OCI-LY7 (cell line): ENCODE results near the gene TAPBPL. TPM values are rescaled to one million over a fixed set of nuclear protein-coding genes. Genes with fewer than 3 reads are reported as not detected.
A peak's percentile ranks its signal among the peaks of the same experiment; 100 is the strongest.
"Not testable (repeated sequence)": the region's sequence is repeated elsewhere in the genome, so short reads cannot be mapped to it uniquely, and the experiment has no call there.

ENCODE experiments used
- BruUV-seq: library from RNA; stranded (reverse); fragments of 400-500 nt; replicated peaks from 2 replicates; lab custom pipeline; 2021; lab: Mats Ljungman, UMichigan
- CTCF ChIA-PET: fragments of 300-600 bp; sonication (Branson Sonifier 250); formaldehyde crosslinking; loops from one replicate; lab custom pipeline; 2022; ENCODE audit warnings: antibody characterized with exemption; ENCODE audit not compliant: unreplicated experiment; lab: Charles Lee
- POLR2A ChIA-PET: fragments of 300-600 bp; sonication (Branson Sonifier 250); formaldehyde crosslinking; loops from one replicate; lab custom pipeline; 2022; ENCODE audit warnings: antibody characterized with exemption; lab: Charles Lee
- DNase-seq: peaks from one replicate; pipeline ENCODE4 v3.0.0-alpha.2; 2015; ENCODE audit warnings: low spot score
- H2AFZ ChIP-seq: fragments of 200-600 bp; sonication (generic), shearing (Covaris generic); 2 replicates; pipeline ENCODE4 v1.6.1; 2014; ENCODE audit warnings: mild to moderate bottlenecking, antibody characterized with exemption, low read length, moderate library complexity
- H3K27ac ChIP-seq: fragments of 200-600 bp; sonication (generic); 2 replicates; pipeline ENCODE4 v1.5.1; 2014; ENCODE audit warnings: mixed run types, low read depth, mild to moderate bottlenecking, moderate library complexity, low read length, inconsistent platforms; ENCODE audit not compliant: poor library complexity, severe bottlenecking
- H3K36me3 ChIP-seq: fragments of 200-600 bp; sonication (generic); 2 replicates; pipeline ENCODE4 v1.6.1; 2014; ENCODE audit warnings: mild to moderate bottlenecking, antibody characterized with exemption, low read length, moderate library complexity, mixed read lengths; ENCODE audit not compliant: insufficient read depth
- H3K4me1 ChIP-seq: fragments of 200-600 bp; sonication (generic); 2 replicates; pipeline ENCODE4 v1.5.1; 2014; ENCODE audit warnings: mild to moderate bottlenecking, low read length; ENCODE audit not compliant: insufficient read depth, poor library complexity, severe bottlenecking
- H3K4me2 ChIP-seq: fragments of 200-600 bp; sonication (generic); 2 replicates; pipeline ENCODE4 v1.6.1; 2014; ENCODE audit warnings: mild to moderate bottlenecking, low read length
- H3K4me3 ChIP-seq: fragments of 200-600 bp; sonication (generic); 2 replicates; pipeline ENCODE4 v1.5.1; 2014; ENCODE audit warnings: mild to moderate bottlenecking, low read depth, low read length; ENCODE audit not compliant: poor library complexity, severe bottlenecking
- H3K79me2 ChIP-seq: fragments of 200-600 bp; sonication (generic); 2 replicates; pipeline ENCODE4 v1.6.1; 2016; ENCODE audit warnings: low read depth, mild to moderate bottlenecking, low read length, moderate library complexity, mixed read lengths; ENCODE audit not compliant: insufficient read depth
- H3K9me2 ChIP-seq: fragments of 200-600 bp; sonication (generic); 2 replicates; pipeline ENCODE4 v1.6.1; 2016; ENCODE audit warnings: mild to moderate bottlenecking, low read length, mixed read lengths; ENCODE audit not compliant: insufficient read depth
- H3K9me3 ChIP-seq: fragments of 200-600 bp; sonication (generic); 2 replicates; pipeline ENCODE4 v1.6.1; 2014; ENCODE audit warnings: mild to moderate bottlenecking, mixed run types, low read length, mixed read lengths
- H4K20me1 ChIP-seq: fragments of 200-600 bp; sonication (generic); 2 replicates; pipeline ENCODE4 v1.6.1; 2014; ENCODE audit warnings: mild to moderate bottlenecking, antibody characterized with exemption, low read length, moderate library complexity, mixed read lengths; ENCODE audit not compliant: insufficient read depth
- EZH2phosphoT487 ChIP-seq: fragments of 200-600 bp; sonication (generic); IDR thresholded peaks from 2 replicates; pipeline ENCODE4 v1.6.1; 2018; ENCODE audit warnings: low read depth, borderline replicate concordance, mild to moderate bottlenecking, mixed run types, antibody characterized with exemption, low read length, moderate library complexity, mixed read lengths
- intact Hi-C: fragments of 100-400 bp; cut with micrococcal nuclease; formaldehyde crosslinking; loops from one replicate; pipeline ENCODE4 v1.10.0; 2022; ENCODE audit not compliant: unreplicated experiment
- total RNA-seq, 2 experiments: library from RNA; depleted of rRNA in 1 of 2; stranded (reverse); fragments of >200 nt in 1 of 2; shearing (Covaris generic) in 1 of 2; gene quantifications; 2 replicates each; pipeline ENCODE4 v1.2.3, GENCODE V29; 2014 to 2022
- TF ChIP-seq, protein P1 (sequence below): fragments of 200-600 bp; sonication (generic); conservative IDR thresholded peaks from 2 replicates; pipeline ENCODE4 v1.5.1; 2014; ENCODE audit warnings: mild to moderate bottlenecking, antibody characterized with exemption, low read length, moderate library complexity, mixed read lengths

The TAPBPL gene
- total RNA-seq, 2 experiments from 2014 or later, result 23.7 to 25.5 TPM

GRCh38 chr12:6425590-6426531, 26.0 kb upstream of the TAPBPL start:
- no peaks in the 10 kb centered on the region for H3K79me2 ChIP-seq
- peak overlapping the region; percentile 71 for H3K4me2 ChIP-seq
- H4K20me1 ChIP-seq, result no peaks in the 10 kb centered on the region
- H3K4me1 ChIP-seq, result peaks cover 73% of the 10 kb centered on the region
- no peaks in the 10 kb centered on the region for H3K9me3 ChIP-seq
- H3K9me2 ChIP-seq, result no peaks in the 10 kb centered on the region
- intact Hi-C loops, result loop anchor here (10.0 kb wide), 1 partner anchor 269 kb away; no protein-coding TSS in a partner anchor
- BruUV-seq, result no TSS peak
- peak overlapping the region; percentile 78 for H2AFZ ChIP-seq
- H3K4me3 ChIP-seq, result peak overlapping the region; percentile 48
- TF ChIP-seq EZH2phosphoT487, result no peak
- TF ChIP-seq, protein P1, sequence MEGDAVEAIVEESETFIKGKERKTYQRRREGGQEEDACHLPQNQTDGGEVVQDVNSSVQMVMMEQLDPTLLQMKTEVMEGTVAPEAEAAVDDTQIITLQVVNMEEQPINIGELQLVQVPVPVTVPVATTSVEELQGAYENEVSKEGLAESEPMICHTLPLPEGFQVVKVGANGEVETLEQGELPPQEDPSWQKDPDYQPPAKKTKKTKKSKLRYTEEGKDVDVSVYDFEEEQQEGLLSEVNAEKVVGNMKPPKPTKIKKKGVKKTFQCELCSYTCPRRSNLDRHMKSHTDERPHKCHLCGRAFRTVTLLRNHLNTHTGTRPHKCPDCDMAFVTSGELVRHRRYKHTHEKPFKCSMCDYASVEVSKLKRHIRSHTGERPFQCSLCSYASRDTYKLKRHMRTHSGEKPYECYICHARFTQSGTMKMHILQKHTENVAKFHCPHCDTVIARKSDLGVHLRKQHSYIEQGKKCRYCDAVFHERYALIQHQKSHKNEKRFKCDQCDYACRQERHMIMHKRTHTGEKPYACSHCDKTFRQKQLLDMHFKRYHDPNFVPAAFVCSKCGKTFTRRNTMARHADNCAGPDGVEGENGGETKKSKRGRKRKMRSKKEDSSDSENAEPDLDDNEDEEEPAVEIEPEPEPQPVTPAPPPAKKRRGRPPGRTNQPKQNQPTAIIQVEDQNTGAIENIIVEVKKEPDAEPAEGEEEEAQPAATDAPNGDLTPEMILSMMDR, result no peak
- ChIA-PET CTCF (interaction anchor here (0.6 to 3.5 kb wide), 3 partner anchors 19 to 40 kb away, joined by 3 to 34 read pairs (median 7); partner anchors contain the start of gene CD27), POLR2A (interaction anchor here (0.5 to 7.4 kb wide), 14 partner anchors 14 to 114 kb away, joined by 3 to 74 read pairs (median 5); partner anchors contain the start of genes CD27, GAPDH, TAPBPL and VAMP1)
- DNase-seq, result peak; percentile 63
- H3K36me3 ChIP-seq, result no peaks in the 10 kb centered on the region
- peak overlapping the region; percentile 88 for H3K27ac ChIP-seq

GRCh38 chr12:6426882-6427671, 24.8 kb upstream of the TAPBPL start:
- no peaks in the 10 kb centered on the region for H3K9me3 ChIP-seq
- no peaks in the 10 kb centered on the region for H3K79me2 ChIP-seq
- intact Hi-C loops, result loop anchor here (1.0 to 10.0 kb wide), 3 partner anchors 34 to 268 kb away; partner anchors contain the start of gene MRPL51
- peak; percentile 80 for DNase-seq
- ChIA-PET CTCF (interaction anchor here (0.6 kb wide), 1 partner anchor 16 kb away, joined by 4 read pairs; no protein-coding TSS in a partner anchor), POLR2A (interaction anchor here (0.5 to 7.4 kb wide), 10 partner anchors 17 to 285 kb away, joined by 3 to 74 read pairs (median 6); partner anchors contain the start of genes CD27 and VAMP1)
- TF ChIP-seq, protein P1, result no peak
- H3K4me3 ChIP-seq, result peak overlapping the region; percentile 48
- peak overlapping the region; percentile 78 for H2AFZ ChIP-seq
- peaks cover 85% of the 10 kb centered on the region for H3K4me1 ChIP-seq
- no peaks in the 10 kb centered on the region for H3K9me2 ChIP-seq
- peak overlapping the region; percentile 71 for H3K4me2 ChIP-seq
- H3K27ac ChIP-seq, result peak overlapping the region; percentile 88
- H3K36me3 ChIP-seq, result no peaks in the 10 kb centered on the region
- BruUV-seq, result no TSS peak
- H4K20me1 ChIP-seq, result no peaks in the 10 kb centered on the region

DNA sequence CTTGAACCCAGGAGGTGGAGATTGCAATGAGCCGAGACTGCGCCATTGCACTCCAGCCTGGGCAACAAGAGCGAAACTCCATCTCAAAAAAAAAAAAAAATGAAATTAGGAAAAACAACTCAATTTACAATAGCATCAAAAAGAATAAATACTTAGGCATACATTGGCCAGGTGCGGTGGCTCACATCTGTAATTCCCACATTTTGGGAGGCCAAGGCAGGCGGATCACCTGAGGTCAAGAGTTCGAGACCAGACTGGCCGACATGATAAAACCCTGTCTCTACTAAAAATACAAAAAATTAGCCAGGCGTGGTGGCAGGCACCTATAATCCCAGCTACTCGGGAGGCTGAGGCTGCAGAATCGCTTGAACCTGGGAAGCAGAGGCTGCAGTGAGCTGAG, 24.0 kb upstream of the TAPBPL start:
- DNase-seq, H3K36me3 ChIP-seq, BruUV-seq, H3K79me2 ChIP-seq, H3K9me3 ChIP-seq, H3K9me2 ChIP-seq, H4K20me1 ChIP-seq: not testable (repeated sequence)
- H3K4me2 ChIP-seq, result peak overlapping the region; percentile 71
- peak overlapping the region; percentile 88 for H3K27ac ChIP-seq
- H3K4me1 ChIP-seq, result peaks cover 93% of the 10 kb centered on the region
- POLR2A ChIA-PET, result interaction anchor here (0.7 to 7.4 kb wide), 8 partner anchors 17 to 90 kb away, joined by 3 to 74 read pairs (median 6); partner anchors contain the start of genes CD27 and VAMP1
- H3K4me3 ChIP-seq, result peak overlapping the region; percentile 48
- CTCF ChIA-PET, result interaction anchor here (0.6 to 1.0 kb wide), 2 partner anchors 15 to 33 kb away, joined by 3 to 4 read pairs; no protein-coding TSS in a partner anchor
- peak overlapping the region; percentile 78; the same call in 1 of the 2 replicates for H2AFZ ChIP-seq
- intact Hi-C loops, result loop anchor here (1.0 to 10.0 kb wide), 3 partner anchors 34 to 267 kb away; partner anchors contain the start of gene MRPL51
